Esophagus muscularis mucosa (tissue), 4 donors: Measurements from ENCODE around the gene LCA5L. TPM values are rescaled to one million over a fixed set of nuclear protein-coding genes. Genes with fewer than 3 reads are reported as not detected.

Experiments
- DNase-seq: peaks from one replicate; pipeline ENCODE4 v3.0.0-alpha.2; 2017; ENCODE audit errors: extremely low spot score
- H3K27ac ChIP-seq, 4 donors: fragments of 200-600 bp; sonication (generic); replicated peaks in 1 of 4; 1 replicate in 3 of 4; 2 replicates in 1 of 4; pipeline ENCODE4 v1.5.1; 2016 to 2019; ENCODE audit warnings: mild to moderate bottlenecking in 1 of 4
- H3K27me3 ChIP-seq, 4 donors: fragments of 200-600 bp; sonication (generic); one replicate each; pipeline versions ENCODE4 v1.5.1 to v1.6.0; 2016 to 2019
- H3K36me3 ChIP-seq, 4 donors: fragments of 200-600 bp; sonication (generic); one replicate each; pipeline ENCODE4 v1.5.1; 2016 to 2019
- H3K4me1 ChIP-seq, 4 donors: fragments of 200-600 bp; sonication (generic); one replicate each; pipeline ENCODE4 v1.5.1; 2016 to 2019
- H3K4me3 ChIP-seq, 4 donors: fragments of 200-600 bp; sonication (generic); 1 replicate in 2 of 4; 2 replicates in 2 of 4; pipeline ENCODE4 v1.5.1; 2016 to 2019; ENCODE audit warnings: mild to moderate bottlenecking in 4 of 4, moderate library complexity in 1 of 4
- H3K9me3 ChIP-seq, 4 donors: fragments of 200-600 bp; sonication (generic); 1 replicate in 3 of 4; 2 replicates in 1 of 4; pipeline ENCODE4 v1.5.1; 2016 to 2019
- CTCF ChIP-seq, 3 experiments: fragments of 200-600 bp in 2 of 3; fragments of 450-650 bp in 1 of 3; sonication (generic) in 2 of 3; IDR thresholded peaks; one replicate each; pipeline ENCODE4 v1.5.1; 2017 to 2019; ENCODE audit warnings: antibody characterized with exemption in 3 of 3, mild to moderate bottlenecking in 2 of 3, moderate library complexity in 1 of 3
- EP300 ChIP-seq: sonication (generic); formaldehyde crosslinking; IDR thresholded peaks from one replicate; pipeline ENCODE4 v1.6.1; 2017; ENCODE audit warnings: antibody characterized with exemption
- POLR2A ChIP-seq: fragments of 450-650 bp; IDR thresholded peaks from one replicate; pipeline ENCODE4 v1.6.1; 2017; ENCODE audit warnings: antibody characterized with exemption, moderate library complexity, mild to moderate bottlenecking, low read depth
- POLR2AphosphoS5 ChIP-seq, 2 donors: sonication (generic); formaldehyde crosslinking; IDR thresholded peaks; one replicate each; pipeline ENCODE4 v1.6.1; 2017; ENCODE audit warnings: antibody characterized with exemption in 2 of 2
- WGBS: methylation state at CpG from one replicate; pipeline ENCODE4 v1.1.5; 2018; 5-methylcytosine and 5-hydroxymethylcytosine counted together
- intact Hi-C: fragments of 100-400 bp; cut with DNase I; formaldehyde crosslinking; loops from one replicate; pipeline ENCODE4 v1.15.1; 2023
- small RNA-seq, 3 donors: library from RNA; depleted of rRNA; stranded (forward); fragments of <200 nt; gene quantifications; one replicate each; pipeline ENCODE3, GENCODE V24; 2016
- total RNA-seq, 4 donors: library from RNA; depleted of rRNA; stranded (reverse); fragments of >200 nt; gene quantifications; one replicate each; pipeline versions ENCODE4 v1.1.0 to v1.2.1, GENCODE V29; 2016

Gene LCA5L
- total RNA-seq, 4 donors from 2014 or later = 0.83 to 2.8 (median 2.2) TPM

GRCh38 chr21:39363607-39364555 is 81.7 kb downstream of the LCA5L start:
- Histone ChIP-seq H3K4me1 (peaks cover 0 to 30% (median 22%) of the 10 kb centered on the region in 4 donors), H3K27ac (peak overlapping the region; percentile 57 to 80 (median 65)), H3K4me3 (no peak overlapping the region), H3K36me3 (no peaks in the 10 kb centered on the region), H3K27me3 (no peaks in the 10 kb centered on the region), H3K9me3 (no peaks in the 10 kb centered on the region)
- DNase-seq = no peak
- intact Hi-C loops = no loop called here
- TF ChIP-seq POLR2A (no peak), POLR2AphosphoS5 (IDR thresholded peaks at IDR 0.05) (peak in 1 of 2 donors; percentile 16), EP300 (no peak)
- WGBS = 50% methylated on average over 6 of the region's 6 CpGs

GRCh38 chr21:39362733-39363132 is 82.8 kb downstream of the LCA5L start:
- peak overlapping the region in 2 of 4 donors; percentile 36 to 65 for H3K27ac ChIP-seq
- TF ChIP-seq POLR2A (no peak), CTCF (IDR thresholded peaks at IDR 0.05) (no peak)

GRCh38 chr21:39359382-39359781 is 86.2 kb downstream of the LCA5L start:
- H3K4me1 ChIP-seq = peaks cover 0 to 18% (median 11%) of the 10 kb centered on the region in 4 donors
- intact Hi-C loops = no loop called here
- H3K27me3 ChIP-seq = no peaks in the 10 kb centered on the region
- no peaks in the 10 kb centered on the region for H3K36me3 ChIP-seq
- no peak for DNase-seq
- no peak overlapping the region for H3K4me3 ChIP-seq
- WGBS = 91% methylated on average over 4 of the region's 4 CpGs
- H3K27ac ChIP-seq = no peak overlapping the region
- no peaks in the 10 kb centered on the region for H3K9me3 ChIP-seq
- no peak for TF ChIP-seq POLR2A
- no peak for TF ChIP-seq EP300
- TF ChIP-seq CTCF (IDR thresholded peaks at IDR 0.05) = no peak
- TF ChIP-seq POLR2AphosphoS5 (IDR thresholded peaks at IDR 0.05) = no peak

More at GRCh38 chr21:39362733-39363132, 82.8 kb downstream of the LCA5L start:
- DNase-seq = no peak
- no peak overlapping the region for H3K4me3 ChIP-seq
- H3K9me3 ChIP-seq = no peaks in the 10 kb centered on the region
- intact Hi-C loops = no loop called here
- peaks cover 0 to 30% (median 22%) of the 10 kb centered on the region in 4 donors for H3K4me1 ChIP-seq
- WGBS = 87% methylated on average over 3 of the region's 3 CpGs
- H3K27me3 ChIP-seq = no peaks in the 10 kb centered on the region
- H3K36me3 ChIP-seq = no peaks in the 10 kb centered on the region

Small RNA genes lying within 50 kb of the gene (small RNA-seq; reads per million reads assigned to genes)
- gene MIR6508 = 0 to 0.37 (median 0.25) reads per million in 3 donors

Other genes with a start within 250 kb of the LCA5L start
- 100 to 1,000 TPM in 1 of 4 donors, 10 to 100 TPM in 3; 55.0 to 104 (median 67.9) TPM for gene BRWD1, start 132.1 kb downstream of the LCA5L start, total RNA-seq
- 10 to 100 TPM; 69.1 to 77.4 (median 72.1) TPM for gene HMGN1, start 96.7 kb downstream of the LCA5L start, total RNA-seq
- 10 to 100 TPM in 3 of 4 donors, 1 to 10 TPM in 1; 9.7 to 33.9 (median 24.1) TPM for gene SH3BGR, start 6.2 kb upstream of the LCA5L start, total RNA-seq
- 1 to 10 TPM in 1 of 4 donors, under 1 TPM in 3; under 0.01 to 1.2 (median 0.74) TPM for gene B3GALT5, start 167.2 kb upstream of the LCA5L start, total RNA-seq